ENCODE measurements around the gene HDAC9. TPM values are rescaled to one million over a fixed set of nuclear protein-coding genes. Genes with fewer than 3 reads are reported as not detected.

HDAC9 gene
- polyA plus RNA-seq, 1 experiment, result 2.1 TPM

DNA sequence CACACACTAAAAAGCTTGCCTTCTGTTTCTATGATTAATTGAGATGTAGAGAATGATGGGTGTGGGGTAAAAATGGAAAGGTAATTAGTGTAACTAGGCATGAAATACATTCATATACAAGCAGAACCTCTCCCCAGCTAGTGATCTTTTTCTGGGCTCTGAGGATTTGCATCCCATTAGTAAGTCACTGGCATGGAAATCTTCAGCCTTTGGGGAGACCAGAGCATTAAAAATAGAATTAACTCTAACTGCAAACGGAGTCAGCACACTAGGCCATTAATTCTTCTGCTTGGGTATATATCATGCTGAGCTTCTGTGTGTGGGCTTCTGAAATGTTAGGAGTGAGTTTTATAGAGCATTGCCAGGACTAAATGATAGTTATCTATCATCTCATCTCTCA, 128.9 kb downstream of the HDAC9 start:
- no peak for DNase-seq (ENCODE audit: low read depth, low spot score)
- H3K9me3 ChIP-seq (ENCODE audit: control insufficient read depth, insufficient read depth, low read length), result no peaks in the 10 kb centered on the region
- H3K27ac ChIP-seq (ENCODE audit: low read depth, low read length), result no peak overlapping the region
- ChIA-PET CTCF (interaction anchor here (0.6 kb wide), 1 partner anchor 41 kb away, joined by 3 read pairs; no protein-coding TSS in a partner anchor), POLR2A (no interaction called here)
- TF ChIP-seq, protein P1, sequence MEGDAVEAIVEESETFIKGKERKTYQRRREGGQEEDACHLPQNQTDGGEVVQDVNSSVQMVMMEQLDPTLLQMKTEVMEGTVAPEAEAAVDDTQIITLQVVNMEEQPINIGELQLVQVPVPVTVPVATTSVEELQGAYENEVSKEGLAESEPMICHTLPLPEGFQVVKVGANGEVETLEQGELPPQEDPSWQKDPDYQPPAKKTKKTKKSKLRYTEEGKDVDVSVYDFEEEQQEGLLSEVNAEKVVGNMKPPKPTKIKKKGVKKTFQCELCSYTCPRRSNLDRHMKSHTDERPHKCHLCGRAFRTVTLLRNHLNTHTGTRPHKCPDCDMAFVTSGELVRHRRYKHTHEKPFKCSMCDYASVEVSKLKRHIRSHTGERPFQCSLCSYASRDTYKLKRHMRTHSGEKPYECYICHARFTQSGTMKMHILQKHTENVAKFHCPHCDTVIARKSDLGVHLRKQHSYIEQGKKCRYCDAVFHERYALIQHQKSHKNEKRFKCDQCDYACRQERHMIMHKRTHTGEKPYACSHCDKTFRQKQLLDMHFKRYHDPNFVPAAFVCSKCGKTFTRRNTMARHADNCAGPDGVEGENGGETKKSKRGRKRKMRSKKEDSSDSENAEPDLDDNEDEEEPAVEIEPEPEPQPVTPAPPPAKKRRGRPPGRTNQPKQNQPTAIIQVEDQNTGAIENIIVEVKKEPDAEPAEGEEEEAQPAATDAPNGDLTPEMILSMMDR (IDR thresholded peaks at IDR 0.05; ENCODE audit: low read depth, low read length), result no peak
- H3K4me3 ChIP-seq (ENCODE audit: low read depth, low read length), result no peak overlapping the region
- H3K27me3 ChIP-seq (ENCODE audit: control insufficient read depth, insufficient read depth, low read length), result no peaks in the 10 kb centered on the region

DNA sequence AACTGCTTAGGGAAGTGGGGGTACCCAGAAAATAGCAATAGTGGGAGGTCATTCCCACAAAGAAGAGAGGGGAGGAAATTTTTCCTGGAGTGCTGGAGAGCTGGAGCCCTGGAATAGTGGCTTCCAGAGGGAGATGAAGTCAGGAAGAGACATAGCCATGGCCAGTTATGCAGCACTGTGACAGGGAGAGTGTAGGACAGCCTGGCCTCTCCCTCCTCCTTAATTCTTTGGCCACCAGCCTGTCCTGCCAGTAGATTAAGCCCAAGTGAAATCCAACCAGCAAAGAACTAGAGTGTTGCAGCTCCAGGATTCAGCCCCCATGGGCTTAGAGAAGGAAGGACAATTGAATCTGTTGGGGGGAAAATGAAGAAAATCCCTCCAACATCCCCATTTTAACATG, 130.5 kb downstream of the HDAC9 start:
- no peaks in the 10 kb centered on the region for H3K9me3 ChIP-seq (ENCODE audit: control insufficient read depth, insufficient read depth, low read length)
- CTCF ChIA-PET, result no interaction called here
- TF ChIP-seq, protein P1 (IDR thresholded peaks at IDR 0.05; ENCODE audit: low read depth, low read length), result no peak
- no peak overlapping the region for H3K27ac ChIP-seq (ENCODE audit: low read depth, low read length)
- DNase-seq (ENCODE audit: low read depth, low spot score), result no peak
- H3K4me3 ChIP-seq (ENCODE audit: low read depth, low read length), result no peak overlapping the region
- POLR2A ChIA-PET, result no interaction called here
- no peaks in the 10 kb centered on the region for H3K27me3 ChIP-seq (ENCODE audit: control insufficient read depth, insufficient read depth, low read length)

DNA sequence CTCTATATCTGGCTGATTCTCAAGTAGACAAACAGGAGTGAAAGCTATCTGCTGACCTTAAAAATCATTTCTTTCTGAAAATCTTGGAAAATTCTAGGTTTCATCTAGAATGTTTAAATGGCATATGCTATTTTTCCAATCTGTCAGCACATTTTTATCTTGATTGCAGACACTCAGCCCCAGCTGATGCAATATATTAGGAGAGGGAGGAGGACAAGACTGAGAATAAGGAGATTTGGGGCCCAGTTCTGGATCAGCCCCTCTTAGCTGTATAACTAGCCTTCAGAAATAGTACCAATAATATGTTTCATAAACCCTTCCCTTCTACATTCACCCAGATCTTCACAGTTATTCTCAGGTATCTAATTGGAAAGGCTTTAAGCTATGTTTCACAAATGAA, 131.2 kb downstream of the HDAC9 start:
- no peak for DNase-seq (ENCODE audit: low read depth, low spot score)
- TF ChIP-seq, protein P1 (IDR thresholded peaks at IDR 0.05; ENCODE audit: low read depth, low read length), result no peak
- no peak overlapping the region for H3K4me3 ChIP-seq (ENCODE audit: low read depth, low read length)
- H3K27ac ChIP-seq (ENCODE audit: low read depth, low read length), result no peak overlapping the region
- ChIA-PET CTCF (interaction anchor here (1.4 to 2.2 kb wide), 2 partner anchors 17 to 496 kb away, joined by 3 to 9 read pairs; no protein-coding TSS in a partner anchor), POLR2A (no interaction called here)
- no peaks in the 10 kb centered on the region for H3K9me3 ChIP-seq (ENCODE audit: control insufficient read depth, insufficient read depth, low read length)
- no peaks in the 10 kb centered on the region for H3K27me3 ChIP-seq (ENCODE audit: control insufficient read depth, insufficient read depth, low read length)

DNA sequence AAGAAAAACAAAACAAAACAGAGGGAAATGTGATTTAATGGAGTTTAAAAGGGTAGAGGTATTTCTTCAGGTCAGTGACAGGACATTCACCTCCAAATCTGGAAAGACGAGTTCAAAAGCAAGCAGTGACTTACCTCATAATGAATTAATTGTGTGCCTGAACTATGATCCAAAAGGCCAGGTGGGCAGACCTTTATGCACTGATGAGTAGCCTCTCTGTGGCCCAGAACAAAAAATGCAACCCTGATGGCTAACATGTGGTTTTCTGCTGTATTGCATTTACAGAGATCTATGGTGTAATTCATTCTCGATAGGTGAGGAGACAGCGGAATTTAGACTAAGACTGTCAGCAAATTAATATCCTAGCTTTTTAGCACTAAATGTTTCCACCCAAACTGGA, 142.0 kb downstream of the HDAC9 start:
- H3K27ac ChIP-seq (ENCODE audit: low read depth, low read length), result no peak overlapping the region
- ChIA-PET CTCF (no interaction called here), POLR2A (no interaction called here)
- no peak overlapping the region for H3K4me3 ChIP-seq (ENCODE audit: low read depth, low read length)
- no peaks in the 10 kb centered on the region for H3K9me3 ChIP-seq (ENCODE audit: control insufficient read depth, insufficient read depth, low read length)
- TF ChIP-seq, protein P1 (IDR thresholded peaks at IDR 0.05; ENCODE audit: low read depth, low read length), result no peak
- DNase-seq (ENCODE audit: low read depth, low spot score), result no peak
- no peaks in the 10 kb centered on the region for H3K27me3 ChIP-seq (ENCODE audit: control insufficient read depth, insufficient read depth, low read length)

DNA sequence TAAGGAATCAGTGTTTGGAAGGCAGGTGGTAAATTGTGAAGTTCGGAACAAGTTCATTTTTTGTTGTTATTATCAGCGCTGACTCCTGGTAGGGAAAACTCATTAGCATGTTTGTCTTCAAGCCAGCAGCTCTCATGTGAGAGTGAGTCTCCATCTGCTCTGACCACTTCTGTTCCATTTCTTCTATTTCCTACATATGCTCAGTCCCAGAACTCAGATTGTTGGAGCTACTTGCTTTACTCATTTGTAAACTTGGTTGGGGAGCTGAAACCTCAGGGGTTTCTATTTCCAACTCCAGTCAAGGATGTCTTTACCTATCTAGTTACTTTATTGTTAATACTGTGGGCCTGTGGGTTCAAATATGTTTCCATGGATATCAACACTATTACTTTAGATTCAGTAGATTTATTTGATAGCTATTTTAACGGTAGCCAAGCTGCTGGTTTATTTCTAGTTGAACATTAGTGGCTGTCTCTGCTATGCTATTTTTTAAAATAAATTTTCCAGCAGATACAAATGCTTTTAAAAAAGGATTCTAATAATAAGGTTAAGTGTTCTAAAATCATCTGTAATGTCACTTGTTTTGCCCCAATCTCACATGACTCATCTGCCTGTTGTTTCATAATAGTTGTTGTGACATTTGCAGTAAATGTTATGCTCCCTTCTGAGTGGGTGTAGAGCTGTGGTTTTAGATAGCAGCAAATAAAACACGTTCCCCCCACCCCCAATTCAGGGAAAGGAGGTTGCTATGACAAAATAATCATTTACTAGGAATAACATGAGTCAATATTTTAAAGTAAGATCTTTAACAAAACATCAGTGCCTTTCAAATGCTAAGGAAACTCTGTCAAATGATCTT, 143.3 kb downstream of the HDAC9 start:
- H3K27me3 ChIP-seq (ENCODE audit: control insufficient read depth, insufficient read depth, low read length), result no peaks in the 10 kb centered on the region
- no peak overlapping the region for H3K27ac ChIP-seq (ENCODE audit: low read depth, low read length)
- TF ChIP-seq, protein P1 (IDR thresholded peaks at IDR 0.05; ENCODE audit: low read depth, low read length), result no peak
- ChIA-PET POLR2A (no interaction called here), CTCF (interaction anchor here (4.4 kb wide), 1 partner anchor 27 kb away, joined by 22 read pairs; no protein-coding TSS in a partner anchor)
- H3K9me3 ChIP-seq (ENCODE audit: control insufficient read depth, insufficient read depth, low read length), result no peaks in the 10 kb centered on the region
- DNase-seq (ENCODE audit: low read depth, low spot score), result no peak
- no peak overlapping the region for H3K4me3 ChIP-seq (ENCODE audit: low read depth, low read length)

All from AG04450 (cell line).